ENCODE data around the gene CA10. TPM values are rescaled to one million over a fixed set of nuclear protein-coding genes. Genes with fewer than 3 reads are reported as not detected.

The CA10 gene
- not detected in 2 replicates for total RNA-seq

- no peak within 1 kb of the TSS for H3K27ac Mint-ChIP-seq
- H3K9me3 Mint-ChIP-seq: peaks cover 7% of the 10 kb centered on the region
- intact Hi-C loops (cut with micrococcal nuclease): no loop called here
- peaks cover 50% of the 10 kb centered on the region for H3K27me3 Mint-ChIP-seq
- H3K4me3 Mint-ChIP-seq: no peak within 1 kb of the TSS
- no peak for DNase-seq
- no peaks in the 10 kb centered on the region for H3K4me1 Mint-ChIP-seq
- no peaks in the 10 kb centered on the region for H3K36me3 Mint-ChIP-seq (ENCODE audit: low read depth)
Measured at GRCh38 chr17:52158450-52159042, at the start of gene CA10. Gene CA10, minus strand, starts transcription at chr17:52158714.

GRCh38 chr17:52207796-52208195 is 49.3 kb upstream of the CA10 start:
- Mint-ChIP-seq H3K27ac (no peak overlapping the region), H3K4me3 (no peak overlapping the region), H3K27me3 (no peaks in the 10 kb centered on the region), H3K9me3 (no peaks in the 10 kb centered on the region), H3K36me3 (ENCODE audit: low read depth) (no peaks in the 10 kb centered on the region), H3K4me1 (no peaks in the 10 kb centered on the region)
- DNase-seq: no peak
- intact Hi-C loops (cut with micrococcal nuclease): no loop called here

- H3K9me3 Mint-ChIP-seq: peaks cover 4% of the 10 kb centered on the region
- intact Hi-C loops (cut with micrococcal nuclease): no loop called here
- H3K27me3 Mint-ChIP-seq: no peaks in the 10 kb centered on the region
- H3K27ac Mint-ChIP-seq: no peak overlapping the region
- H3K4me3 Mint-ChIP-seq: no peak overlapping the region
- no peak for DNase-seq
- no peaks in the 10 kb centered on the region for H3K4me1 Mint-ChIP-seq
- H3K36me3 Mint-ChIP-seq (ENCODE audit: low read depth): no peaks in the 10 kb centered on the region
Measured at GRCh38 chr17:52202520-52203080, 44.1 kb upstream of the CA10 start.

- DNase-seq: no peak
- Mint-ChIP-seq H3K27ac (no peak overlapping the region), H3K36me3 (ENCODE audit: low read depth) (no peaks in the 10 kb centered on the region), H3K9me3 (peaks cover 4% of the 10 kb centered on the region), H3K27me3 (no peaks in the 10 kb centered on the region), H3K4me1 (no peaks in the 10 kb centered on the region), H3K4me3 (no peak overlapping the region)
- intact Hi-C loops (cut with micrococcal nuclease): no loop called here
Measured at GRCh38 chr17:52201767-52202519, 43.4 kb upstream of the CA10 start.

- Mint-ChIP-seq H3K4me1 (no peaks in the 10 kb centered on the region), H3K36me3 (ENCODE audit: low read depth) (no peaks in the 10 kb centered on the region), H3K27me3 (no peaks in the 10 kb centered on the region), H3K4me3 (no peak overlapping the region), H3K27ac (no peak overlapping the region), H3K9me3 (no peaks in the 10 kb centered on the region)
- DNase-seq: no peak
- intact Hi-C loops (cut with micrococcal nuclease): no loop called here
Measured at GRCh38 chr17:52191491-52191890, 33.0 kb upstream of the CA10 start.

- H3K27ac Mint-ChIP-seq: no peak overlapping the region
- H3K27me3 Mint-ChIP-seq: peaks cover under 1% of the 10 kb centered on the region
- no peak overlapping the region for H3K4me3 Mint-ChIP-seq
- no peaks in the 10 kb centered on the region for H3K9me3 Mint-ChIP-seq
- no peak for DNase-seq
- intact Hi-C loops (cut with micrococcal nuclease): no loop called here
- no peaks in the 10 kb centered on the region for H3K4me1 Mint-ChIP-seq
- no peaks in the 10 kb centered on the region for H3K36me3 Mint-ChIP-seq (ENCODE audit: low read depth)
Measured at GRCh38 chr17:52181782-52182181, 23.3 kb upstream of the CA10 start.

GRCh38 chr17:52178012-52178411 is 19.5 kb upstream of the CA10 start:
- intact Hi-C loops (cut with micrococcal nuclease): no loop called here
- Mint-ChIP-seq H3K4me3 (no peak overlapping the region), H3K27me3 (peaks cover 1% of the 10 kb centered on the region), H3K4me1 (no peaks in the 10 kb centered on the region), H3K36me3 (ENCODE audit: low read depth) (no peaks in the 10 kb centered on the region), H3K9me3 (no peaks in the 10 kb centered on the region), H3K27ac (no peak overlapping the region)
- no peak for DNase-seq

- no peak for DNase-seq
- Mint-ChIP-seq H3K27me3 (no peaks in the 10 kb centered on the region), H3K9me3 (no peaks in the 10 kb centered on the region), H3K36me3 (ENCODE audit: low read depth) (no peaks in the 10 kb centered on the region), H3K27ac (no peak overlapping the region), H3K4me1 (no peaks in the 10 kb centered on the region), H3K4me3 (no peak overlapping the region)
- intact Hi-C loops (cut with micrococcal nuclease): no loop called here
Measured at GRCh38 chr17:52170963-52171572, 12.6 kb upstream of the CA10 start.

GRCh38 chr17:52160136-52160567 is 1.6 kb upstream of the CA10 start:
- intact Hi-C loops (cut with micrococcal nuclease): no loop called here
- Mint-ChIP-seq H3K27ac (no peak overlapping the region), H3K27me3 (peaks cover 44% of the 10 kb centered on the region), H3K9me3 (peaks cover 7% of the 10 kb centered on the region), H3K4me3 (no peak overlapping the region), H3K4me1 (no peaks in the 10 kb centered on the region), H3K36me3 (ENCODE audit: low read depth) (no peaks in the 10 kb centered on the region)
- DNase-seq: no peak

- peaks cover 7% of the 10 kb centered on the region for H3K9me3 Mint-ChIP-seq
- intact Hi-C loops (cut with micrococcal nuclease): no loop called here
- H3K27ac Mint-ChIP-seq: no peak overlapping the region
- H3K4me1 Mint-ChIP-seq: no peaks in the 10 kb centered on the region
- no peak for DNase-seq
- no peak overlapping the region for H3K4me3 Mint-ChIP-seq
- H3K36me3 Mint-ChIP-seq (ENCODE audit: low read depth): no peaks in the 10 kb centered on the region
- H3K27me3 Mint-ChIP-seq: peaks cover 46% of the 10 kb centered on the region
Measured at GRCh38 chr17:52159246-52160135, 977 bp upstream of the CA10 start.

- H3K4me1 Mint-ChIP-seq: no peaks in the 10 kb centered on the region
- peaks cover 7% of the 10 kb centered on the region for H3K9me3 Mint-ChIP-seq
- no peaks in the 10 kb centered on the region for H3K36me3 Mint-ChIP-seq (ENCODE audit: low read depth)
- DNase-seq: no peak
- H3K4me3 Mint-ChIP-seq: no peak overlapping the region
- no peak overlapping the region for H3K27ac Mint-ChIP-seq
- intact Hi-C loops (cut with micrococcal nuclease): no loop called here
- H3K27me3 Mint-ChIP-seq: peaks cover 50% of the 10 kb centered on the region
Measured at GRCh38 chr17:52157603-52158449, 688 bp downstream of the CA10 start.

GRCh38 chr17:52156576-52157570 is 1.6 kb downstream of the CA10 start:
- Mint-ChIP-seq H3K9me3 (peaks cover 7% of the 10 kb centered on the region), H3K4me3 (no peak overlapping the region), H3K4me1 (no peaks in the 10 kb centered on the region), H3K27me3 (peaks cover 50% of the 10 kb centered on the region), H3K27ac (no peak overlapping the region), H3K36me3 (ENCODE audit: low read depth) (no peaks in the 10 kb centered on the region)
- intact Hi-C loops (cut with micrococcal nuclease): no loop called here
- DNase-seq: no peak
